Naive thymus-derived CD4-positive, alpha-beta T cell (primary cell): ENCODE data around the gene OR2A7. TPM values are rescaled to one million over a fixed set of nuclear protein-coding genes. Genes with fewer than 3 reads are reported as not detected.
"Not testable (repeated sequence)": the region's sequence is repeated elsewhere in the genome, so short reads cannot be mapped to it uniquely, and the experiment has no call there.

Source experiments
- ATAC-seq: fragments of 150-1000 bp; cut with Tn5 transposase; 2 replicates; pipeline ENCODE4 v1.10.0; 2021; ENCODE audit warnings: mild to moderate bottlenecking, moderate library complexity
- CTCF ChIA-PET: fragments of 350-600 bp; sonication (Branson Sonifier 250); formaldehyde crosslinking; loops from one replicate; lab custom pipeline; 2021; ENCODE audit warnings: antibody characterized with exemption; lab: Charles Lee
- POLR2A ChIA-PET: fragments of 350-600 bp; sonication (Branson Sonifier 250); formaldehyde crosslinking; loops from one replicate; lab custom pipeline; 2021; ENCODE audit warnings: antibody characterized with exemption, inconsistent platforms; lab: Charles Lee
- DNase-seq, 9 donors: peaks; one replicate each; pipeline versions ENCODE4 v3.0.0 to v3.0.0-alpha.2; 2020 to 2022; ENCODE audit warnings: mixed read lengths in 1 of 9
- H3K27ac ChIP-seq: one replicate; pipeline ENCODE4 v1.7.0; 2013; ENCODE audit warnings: mild to moderate bottlenecking, low read depth, low read length, moderate library complexity
- H3K27me3 ChIP-seq, 2 donors: one replicate each; pipeline ENCODE4 v1.7.0; 2013; ENCODE audit warnings: low read length in 2 of 2, mild to moderate bottlenecking in 2 of 2, moderate library complexity in 2 of 2; ENCODE audit not compliant: control insufficient read depth in 2 of 2, insufficient read depth in 2 of 2
- H3K36me3 ChIP-seq, 3 experiments: 1 replicate in 2 of 3; 2 replicates in 1 of 3; pipeline ENCODE4 v1.7.0; 2013; ENCODE audit warnings: low read length in 3 of 3, mild to moderate bottlenecking in 3 of 3, moderate library complexity in 1 of 3; ENCODE audit not compliant: insufficient read depth in 3 of 3, control insufficient read depth in 2 of 3
- H3K4me1 ChIP-seq, 2 donors: one replicate each; pipeline ENCODE4 v1.7.0; 2013; ENCODE audit warnings: low read length in 2 of 2, mild to moderate bottlenecking in 2 of 2, moderate library complexity in 1 of 2; ENCODE audit not compliant: control insufficient read depth in 2 of 2, insufficient read depth in 2 of 2
- H3K4me3 ChIP-seq: 2 replicates; pipeline ENCODE4 v1.7.0; 2013; ENCODE audit warnings: mild to moderate bottlenecking, low read length
- H3K9me3 ChIP-seq, 3 experiments: 1 replicate in 2 of 3; 2 replicates in 1 of 3; pipeline ENCODE4 v1.7.0; 2013; ENCODE audit warnings: low read length in 3 of 3; ENCODE audit not compliant: control insufficient read depth in 2 of 3
- H3K27ac Mint-ChIP-seq, 9 donors: one replicate each; pipeline ENCODE4 v1.8.0; 2020 to 2022; ENCODE audit warnings: mixed read lengths in 9 of 9, mild to moderate bottlenecking in 8 of 9, moderate library complexity in 5 of 9, inconsistent platforms in 2 of 9
- H3K27me3 Mint-ChIP-seq, 5 donors: one replicate each; pipeline ENCODE4 v1.8.0; 2021 to 2022; ENCODE audit warnings: mixed read lengths in 5 of 5, mild to moderate bottlenecking in 1 of 5
- H3K36me3 Mint-ChIP-seq, 5 donors: one replicate each; pipeline ENCODE4 v1.8.0; 2020 to 2022; ENCODE audit warnings: mixed read lengths in 5 of 5, mild to moderate bottlenecking in 3 of 5, inconsistent platforms in 1 of 5
- H3K4me1 Mint-ChIP-seq, 7 donors: one replicate each; pipeline ENCODE4 v1.8.0; 2020 to 2022; ENCODE audit warnings: mixed read lengths in 7 of 7, mild to moderate bottlenecking in 3 of 7, inconsistent platforms in 1 of 7
- H3K4me3 Mint-ChIP-seq, 10 donors: one replicate each; pipeline ENCODE4 v1.8.0; 2020 to 2022; ENCODE audit warnings: mild to moderate bottlenecking in 10 of 10, mixed read lengths in 10 of 10, moderate library complexity in 6 of 10, inconsistent platforms in 2 of 10
- H3K9me3 Mint-ChIP-seq, 11 donors: one replicate each; pipeline ENCODE4 v1.8.0; 2020 to 2022; ENCODE audit warnings: mixed read lengths in 11 of 11, mild to moderate bottlenecking in 4 of 11, inconsistent platforms in 1 of 11, moderate library complexity in 1 of 11
- intact Hi-C, 2 donors: fragments of 100-400 bp; cut with micrococcal nuclease; formaldehyde crosslinking; loops; one replicate each; pipeline ENCODE4 v1.15.1; 2023
- polyA plus RNA-seq, 2 donors: library from polyadenylated mRNA; unstranded; fragments of 300-500 nt; fragmentation: Illumina TruSeq; gene quantifications; one replicate each; pipeline ENCODE4 v1.2.3, GENCODE V29; 2021
- total RNA-seq, 6 experiments: library from RNA in 5 of 6; stranded (reverse) in 5 of 6; gene quantifications; 1 replicate in 5 of 6; 2 replicates in 1 of 6; pipeline ENCODE4 v1.2.3 and lab custom pipeline; 2021 to 2026

OR2A7 gene
- total and polyA plus RNA-seq, 7 experiments from 2014 or later, result 0.31 to 7.5 (median 3.7) TPM

GRCh38 chr7:144281981-144282380, 17.4 kb upstream of the OR2A7 start:
- DNase-seq, H3K4me1 ChIP-seq, ATAC-seq, H3K9me3 Mint-ChIP-seq, H3K27ac ChIP-seq, H3K27me3 Mint-ChIP-seq, CTCF ChIA-PET, H3K27me3 ChIP-seq, H3K36me3 ChIP-seq, POLR2A ChIA-PET, intact Hi-C loops, H3K4me1 Mint-ChIP-seq, H3K4me3 ChIP-seq, H3K9me3 ChIP-seq, H3K27ac Mint-ChIP-seq, H3K4me3 Mint-ChIP-seq, H3K36me3 Mint-ChIP-seq: not testable (repeated sequence)

DNA sequence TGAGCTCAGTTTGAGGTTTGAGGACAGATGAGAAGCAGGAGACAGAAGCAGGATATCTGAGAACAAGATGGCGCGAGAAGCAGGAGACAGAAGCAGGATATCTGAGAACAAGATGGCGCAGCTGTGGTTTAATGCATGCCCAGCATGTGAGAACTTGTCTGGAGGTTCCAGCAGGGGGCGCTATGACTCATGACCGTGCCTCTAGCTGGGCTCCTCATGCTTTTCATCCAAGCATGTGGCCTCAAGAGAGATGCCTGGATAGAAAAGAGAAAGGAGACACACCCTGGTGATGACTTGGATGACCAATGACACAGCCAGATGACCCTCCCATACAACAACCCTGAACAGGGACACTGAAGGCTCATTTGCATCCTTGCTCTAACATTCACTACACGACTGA, 15.4 kb upstream of the OR2A7 start:
- H3K4me3 ChIP-seq, H3K4me1 Mint-ChIP-seq, H3K27me3 ChIP-seq, H3K27ac Mint-ChIP-seq, H3K36me3 Mint-ChIP-seq, intact Hi-C loops, H3K27me3 Mint-ChIP-seq, H3K36me3 ChIP-seq, H3K27ac ChIP-seq, H3K9me3 Mint-ChIP-seq, H3K4me3 Mint-ChIP-seq, POLR2A ChIA-PET, H3K9me3 ChIP-seq, CTCF ChIA-PET, DNase-seq, H3K4me1 ChIP-seq, ATAC-seq: not testable (repeated sequence)

- H3K27ac ChIP-seq, H3K36me3 ChIP-seq, ATAC-seq, H3K9me3 ChIP-seq, H3K4me1 Mint-ChIP-seq, H3K9me3 Mint-ChIP-seq, H3K27me3 Mint-ChIP-seq, H3K27ac Mint-ChIP-seq, H3K36me3 Mint-ChIP-seq, POLR2A ChIA-PET, H3K4me3 ChIP-seq, H3K4me1 ChIP-seq, intact Hi-C loops, H3K27me3 ChIP-seq, H3K4me3 Mint-ChIP-seq, CTCF ChIA-PET: not testable (repeated sequence)
- DNase-seq, result peak in 1 of 9 donors; percentile 3
Measured at GRCh38 chr7:144275281-144275680, 10.7 kb upstream of the OR2A7 start.

DNA sequence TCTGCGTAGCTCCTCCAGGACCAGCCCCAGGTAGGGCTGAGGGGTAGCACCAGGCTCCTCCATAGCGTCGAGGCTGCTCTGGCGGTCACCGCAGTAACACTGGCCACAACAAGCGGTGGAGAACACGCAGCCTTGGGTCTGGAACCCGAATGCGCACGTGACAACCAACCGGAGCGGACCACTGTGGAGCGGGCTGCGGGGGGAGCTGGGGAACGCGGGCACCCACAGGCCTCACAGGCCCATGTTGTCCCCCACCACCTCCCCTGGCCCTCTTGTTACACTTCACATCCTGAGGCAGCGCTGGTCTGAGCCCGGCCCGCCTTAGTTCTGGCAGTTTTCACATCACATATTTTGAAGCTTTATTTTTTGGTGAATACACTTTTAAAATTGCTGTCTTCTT, 4.6 kb upstream of the OR2A7 start, which contains the start of gene CTAGE8:
CTAGE8 (minus strand) TSS at position 101 of the 400 bp plus-strand sequence; CDS start at position 63, 38 bp downstream.
- DNase-seq, H3K36me3 Mint-ChIP-seq, intact Hi-C loops, H3K4me3 ChIP-seq, H3K9me3 ChIP-seq, H3K9me3 Mint-ChIP-seq, H3K4me3 Mint-ChIP-seq, H3K4me1 Mint-ChIP-seq, POLR2A ChIA-PET, H3K27ac Mint-ChIP-seq, H3K27ac ChIP-seq, ATAC-seq, H3K4me1 ChIP-seq, H3K36me3 ChIP-seq, H3K27me3 ChIP-seq, CTCF ChIA-PET, H3K27me3 Mint-ChIP-seq: not testable (repeated sequence)

- H3K27ac Mint-ChIP-seq, H3K9me3 ChIP-seq, intact Hi-C loops, POLR2A ChIA-PET, CTCF ChIA-PET, H3K27ac ChIP-seq, H3K27me3 ChIP-seq, H3K27me3 Mint-ChIP-seq, H3K9me3 Mint-ChIP-seq, H3K4me1 ChIP-seq, H3K4me3 Mint-ChIP-seq, H3K4me3 ChIP-seq, H3K4me1 Mint-ChIP-seq, ATAC-seq, H3K36me3 ChIP-seq, DNase-seq, H3K36me3 Mint-ChIP-seq: not testable (repeated sequence)
Measured at GRCh38 chr7:144262128-144262527, 2.5 kb downstream of the OR2A7 start.

- H3K9me3 ChIP-seq, DNase-seq, H3K4me3 ChIP-seq, H3K27me3 Mint-ChIP-seq, POLR2A ChIA-PET, H3K27ac Mint-ChIP-seq, H3K4me1 ChIP-seq, H3K27ac ChIP-seq, H3K9me3 Mint-ChIP-seq, H3K36me3 Mint-ChIP-seq, H3K36me3 ChIP-seq, ATAC-seq, CTCF ChIA-PET, H3K27me3 ChIP-seq, intact Hi-C loops, H3K4me3 Mint-ChIP-seq, H3K4me1 Mint-ChIP-seq: not testable (repeated sequence)
Measured at GRCh38 chr7:144259067-144259466, 5.5 kb downstream of the OR2A7 start.

DNA sequence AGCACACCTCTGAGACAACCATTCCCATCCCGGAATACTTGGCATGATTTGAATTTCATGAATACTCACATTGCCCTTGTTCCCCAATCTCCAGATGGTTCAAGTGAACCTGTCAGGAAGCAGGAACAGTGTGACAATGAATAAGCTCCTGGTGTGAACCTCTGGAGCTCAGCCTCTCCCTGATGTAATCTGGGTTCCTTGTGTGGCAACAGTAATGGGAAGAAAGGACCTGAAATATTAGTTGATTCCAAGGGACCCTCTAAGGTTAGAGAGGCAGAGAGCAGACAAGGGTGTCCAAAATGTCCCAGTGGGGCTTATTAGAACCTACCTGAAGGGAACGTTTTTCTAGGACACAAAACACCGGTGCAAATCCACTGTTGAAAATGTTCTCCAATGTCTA, 8.5 kb downstream of the OR2A7 start:
- no peak overlapping the region for H3K4me3 ChIP-seq
- H3K27ac ChIP-seq, result no peak overlapping the region
- no peaks in the 10 kb centered on the region for H3K27me3 ChIP-seq
- no peaks in the 10 kb centered on the region for H3K27me3 Mint-ChIP-seq
- H3K36me3 ChIP-seq, result no peaks in the 10 kb centered on the region
- intact Hi-C loops, result no loop called here
- no peaks in the 10 kb centered on the region for H3K9me3 Mint-ChIP-seq
- H3K4me1 ChIP-seq, result no peaks in the 10 kb centered on the region
- ChIA-PET POLR2A (no interaction called here), CTCF (no interaction called here)
- H3K27ac Mint-ChIP-seq, result no peak overlapping the region
- H3K9me3 ChIP-seq, result no peaks in the 10 kb centered on the region
- H3K36me3 Mint-ChIP-seq, result peaks cover 0 to 3% (median 0%) of the 10 kb centered on the region in 5 donors
- no peak overlapping the region for H3K4me3 Mint-ChIP-seq
- H3K4me1 Mint-ChIP-seq, result no peaks in the 10 kb centered on the region
- DNase-seq, result no peak
- no peak for ATAC-seq
